Aorta (tissue), 5 donors: ENCODE measurements around the gene PARP12. TPM values are rescaled to one million over a fixed set of nuclear protein-coding genes. Genes with fewer than 3 reads are reported as not detected.

ENCODE experiments used
- ATAC-seq: fragments of 200-7000 bp; cut with Tn5 transposase; one replicate; pipeline ENCODE4 v1.9.1; 2022; ENCODE audit warnings: moderate library complexity; ENCODE audit not compliant: low FRiP score
- DNase-seq, 2 donors: peaks; one replicate each; pipeline ENCODE4 v3.0.0-alpha.2; 2020
- H3K27ac ChIP-seq, 2 donors: one replicate each; pipeline ENCODE4 v1.5.1; 2013; ENCODE audit warnings: low read length in 2 of 2, mild to moderate bottlenecking in 2 of 2, moderate library complexity in 2 of 2, control low read depth in 1 of 2, inconsistent platforms in 1 of 2, low read depth in 1 of 2
- H3K27me3 ChIP-seq, 2 donors: one replicate each; pipeline ENCODE4 v1.6.1; 2013; ENCODE audit warnings: control low read depth in 1 of 2, low read length in 1 of 2, mild to moderate bottlenecking in 1 of 2, moderate library complexity in 1 of 2; ENCODE audit not compliant: insufficient read depth in 2 of 2, control insufficient read depth in 1 of 2
- H3K36me3 ChIP-seq, 2 donors: one replicate each; pipeline ENCODE4 v1.6.1; 2013; ENCODE audit warnings: control low read depth in 1 of 2, low read length in 1 of 2, mild to moderate bottlenecking in 1 of 2; ENCODE audit not compliant: insufficient read depth in 2 of 2, control insufficient read depth in 1 of 2
- H3K4me1 ChIP-seq, 2 donors: one replicate each; pipeline ENCODE4 v1.6.1; 2013; ENCODE audit warnings: low read length in 2 of 2, control low read depth in 1 of 2, mild to moderate bottlenecking in 1 of 2, moderate library complexity in 1 of 2; ENCODE audit not compliant: insufficient read depth in 2 of 2, control insufficient read depth in 1 of 2
- H3K4me3 ChIP-seq, 2 donors: one replicate each; pipeline ENCODE4 v1.5.1; 2013; ENCODE audit warnings: low read length in 2 of 2, control low read depth in 1 of 2, mild to moderate bottlenecking in 1 of 2
- H3K9me3 ChIP-seq: one replicate; pipeline ENCODE4 v1.6.1; 2013; ENCODE audit warnings: mild to moderate bottlenecking, low read length; ENCODE audit not compliant: control insufficient read depth
- WGBS, 2 donors: extraction: QIAGEN DNeasy Blood & Tissue Kit; methylation state at CpG; one replicate each; pipeline ENCODE4 v1.1.7; 2013; 5-methylcytosine and 5-hydroxymethylcytosine counted together
- intact Hi-C, 2 donors: fragments of 100-400 bp; cut with DNase I; formaldehyde crosslinking; loops; one replicate each; pipeline versions ENCODE4 v1.14.2 to v1.15.0; 2022
- polyA plus RNA-seq, 2 donors: library from polyadenylated mRNA; stranded (reverse); fragments of 200-250 nt; gene quantifications; one replicate each; pipeline ENCODE4 v1.2.3, GENCODE V29; 2013
- total RNA-seq, 2 donors: library from RNA; stranded (reverse); fragmentation: NEBNext Ultra II Directional; extraction: Animal tissue kit (Norgen Biotek cat#: 25700); gene quantifications; one replicate each; pipeline ENCODE4 v1.2.1, GENCODE V29; 2021
- donor health status: healthy with polysubstance abuse.
- donor health status: Bipolar disorder and iron deficiency.
- donor health status: DM: no; HTN: no; CAD: no.
- donor health status: DM: no; HTN: no; CAD: no.
- donor health status: DM: yes; HTN: yes; CAD: no.

The PARP12 gene
- total and polyA plus RNA-seq, 4 donors = 14.7 to 43.5 (median 39.8) TPM

DNA sequence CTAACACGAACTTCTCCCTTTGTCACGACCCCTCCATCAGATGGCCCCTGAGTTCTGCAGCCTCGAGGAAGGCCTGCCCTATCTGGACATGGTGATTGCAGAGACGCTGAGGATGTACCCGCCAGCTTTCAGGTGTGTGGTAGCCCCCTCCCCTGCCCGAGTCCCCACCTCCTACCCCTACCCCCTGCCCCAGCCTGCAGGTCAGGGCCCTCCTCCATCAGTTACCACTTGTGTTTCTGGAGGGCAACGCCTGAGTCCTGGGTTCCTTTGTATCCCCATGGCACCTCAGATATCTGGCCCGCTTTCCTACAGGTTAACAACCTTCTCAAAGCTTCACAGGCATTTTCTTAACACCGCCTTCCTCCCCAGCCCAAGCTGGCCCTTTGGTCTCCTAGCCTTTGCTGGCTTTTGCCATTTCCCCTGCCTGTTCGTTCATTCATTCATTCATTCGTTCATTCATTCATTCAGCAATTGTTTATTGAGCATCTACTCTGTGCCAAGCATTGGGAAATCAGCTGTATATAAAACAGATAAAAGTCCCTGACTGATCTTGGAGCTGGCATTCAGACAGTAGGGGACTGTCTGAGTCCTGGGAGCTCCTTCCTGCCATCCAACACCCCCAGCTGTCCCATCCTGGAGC is 55.6 kb downstream of the PARP12 start:
- DNase-seq (no peak), ATAC-seq (no peak)
- Histone ChIP-seq H3K4me3 (no peak overlapping the region), H3K27me3 (no peaks in the 10 kb centered on the region), H3K27ac (no peak overlapping the region), H3K36me3 (no peaks in the 10 kb centered on the region), H3K4me1 (no peaks in the 10 kb centered on the region), H3K9me3 (no peaks in the 10 kb centered on the region)
- intact Hi-C loops = no loop called here
- 93 to 94% methylated on average over 11 of the region's 11 CpGs for WGBS, 2 donors

GRCh38 chr7:140006600-140006999 is 56.2 kb downstream of the PARP12 start:
- intact Hi-C loops = no loop called here
- no peaks in the 10 kb centered on the region for H3K4me1 ChIP-seq
- H3K36me3 ChIP-seq = no peaks in the 10 kb centered on the region
- H3K4me3 ChIP-seq = no peak overlapping the region
- H3K27ac ChIP-seq = no peak overlapping the region
- ATAC-seq (no peak), DNase-seq (no peak)
- WGBS, 2 donors = 97 to 99% methylated on average over 10 of the region's 10 CpGs
- H3K27me3 ChIP-seq = no peaks in the 10 kb centered on the region
- H3K9me3 ChIP-seq = no peaks in the 10 kb centered on the region

DNA sequence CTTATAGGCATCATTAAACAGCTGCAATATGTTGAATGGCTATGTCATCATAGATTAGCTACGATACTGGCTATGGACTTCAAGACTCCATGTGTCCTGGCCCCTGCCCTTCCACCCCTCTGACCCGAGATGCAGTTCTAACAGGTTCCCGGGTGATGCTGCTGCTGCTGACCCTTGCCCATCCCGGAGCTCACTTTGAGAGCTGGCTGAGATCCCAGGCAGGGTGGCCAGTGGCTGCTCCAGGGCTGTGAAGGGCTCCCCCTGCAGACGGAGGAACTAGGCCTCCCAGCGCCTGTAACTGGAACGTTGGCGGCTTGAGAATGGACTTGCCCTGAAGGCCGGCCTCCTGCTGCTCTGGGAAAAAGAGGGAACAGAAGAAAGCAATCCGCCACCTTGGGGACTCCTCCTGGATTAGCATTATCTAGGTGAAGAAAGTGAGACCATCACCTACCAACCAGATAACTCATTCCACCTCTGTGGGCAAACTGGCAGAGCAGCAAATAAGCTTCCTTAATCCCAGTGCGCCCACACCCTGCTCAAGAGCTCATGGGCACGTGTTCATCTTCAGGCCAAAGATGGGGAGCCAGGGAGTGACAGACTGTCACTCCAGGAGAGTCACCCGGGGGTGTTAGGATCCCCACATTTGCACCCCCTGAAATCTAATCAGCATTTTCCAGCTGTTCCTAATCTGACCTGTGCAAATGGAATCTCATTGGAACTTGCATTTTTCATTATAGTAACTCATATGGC is 56.8 kb downstream of the PARP12 start:
- Histone ChIP-seq H3K27me3 (no peaks in the 10 kb centered on the region), H3K36me3 (no peaks in the 10 kb centered on the region), H3K9me3 (no peaks in the 10 kb centered on the region), H3K4me1 (no peaks in the 10 kb centered on the region), H3K27ac (no peak overlapping the region), H3K4me3 (no peak overlapping the region)
- no peak for DNase-seq
- WGBS, 2 donors = 58% methylated on average over 13 of the region's 13 CpGs
- intact Hi-C loops = no loop called here
- ATAC-seq = no peak

GRCh38 chr7:140005341-140005740 is 57.4 kb downstream of the PARP12 start:
- intact Hi-C loops = no loop called here
- no peak overlapping the region for H3K4me3 ChIP-seq
- no peaks in the 10 kb centered on the region for H3K27me3 ChIP-seq
- 54 to 64% methylated on average over 7 of the region's 7 CpGs for WGBS, 2 donors
- no peaks in the 10 kb centered on the region for H3K9me3 ChIP-seq
- no peak overlapping the region for H3K27ac ChIP-seq
- DNase-seq (no peak), ATAC-seq (no peak)
- H3K4me1 ChIP-seq = no peaks in the 10 kb centered on the region
- no peaks in the 10 kb centered on the region for H3K36me3 ChIP-seq

DNA sequence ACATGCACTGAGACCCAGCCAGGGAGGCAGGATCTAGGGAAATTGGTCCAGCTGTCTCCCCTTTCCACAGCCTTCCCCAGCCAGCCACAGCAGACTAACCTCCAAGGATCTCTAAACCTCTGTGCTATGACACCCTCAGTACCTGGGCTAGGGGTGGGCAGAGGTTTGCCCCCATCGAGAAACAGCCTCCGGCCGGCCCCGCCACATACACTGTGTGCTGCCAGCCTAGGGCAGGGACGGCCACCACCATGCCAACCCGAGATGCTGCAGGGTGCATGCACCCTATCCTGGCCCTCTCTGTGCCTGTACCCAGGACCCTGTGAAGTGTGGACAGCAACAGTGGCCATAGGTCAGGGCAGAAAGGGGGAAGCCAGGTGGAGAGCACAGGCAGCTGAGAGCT is 58.1 kb downstream of the PARP12 start:
- 97% methylated on average over 6 of the region's 6 CpGs for WGBS, 2 donors
- no peaks in the 10 kb centered on the region for H3K27me3 ChIP-seq
- H3K9me3 ChIP-seq = no peaks in the 10 kb centered on the region
- H3K27ac ChIP-seq = no peak overlapping the region
- no peak for DNase-seq
- intact Hi-C loops = loop anchor here (5.0 kb wide), 6 partner anchors 227 to 507 kb away; partner anchors contain the start of gene HIPK2 (in 1 of the 2)
- H3K4me1 ChIP-seq = no peaks in the 10 kb centered on the region
- H3K4me3 ChIP-seq = no peak overlapping the region
- H3K36me3 ChIP-seq = no peaks in the 10 kb centered on the region
- no peak for ATAC-seq

GRCh38 chr7:140003913-140004382 is 58.8 kb downstream of the PARP12 start:
- ATAC-seq (no peak), DNase-seq (no peak)
- no peaks in the 10 kb centered on the region for H3K36me3 ChIP-seq
- H3K4me3 ChIP-seq = no peak overlapping the region
- no peak overlapping the region for H3K27ac ChIP-seq
- H3K4me1 ChIP-seq = no peaks in the 10 kb centered on the region
- no peaks in the 10 kb centered on the region for H3K27me3 ChIP-seq
- no peaks in the 10 kb centered on the region for H3K9me3 ChIP-seq
- WGBS, 2 donors = 72 to 78% methylated on average over 9 of the region's 9 CpGs
- intact Hi-C loops = loop anchor here (5.0 kb wide), 6 partner anchors 227 to 507 kb away; partner anchors contain the start of gene HIPK2 (in 1 of the 2)

DNA sequence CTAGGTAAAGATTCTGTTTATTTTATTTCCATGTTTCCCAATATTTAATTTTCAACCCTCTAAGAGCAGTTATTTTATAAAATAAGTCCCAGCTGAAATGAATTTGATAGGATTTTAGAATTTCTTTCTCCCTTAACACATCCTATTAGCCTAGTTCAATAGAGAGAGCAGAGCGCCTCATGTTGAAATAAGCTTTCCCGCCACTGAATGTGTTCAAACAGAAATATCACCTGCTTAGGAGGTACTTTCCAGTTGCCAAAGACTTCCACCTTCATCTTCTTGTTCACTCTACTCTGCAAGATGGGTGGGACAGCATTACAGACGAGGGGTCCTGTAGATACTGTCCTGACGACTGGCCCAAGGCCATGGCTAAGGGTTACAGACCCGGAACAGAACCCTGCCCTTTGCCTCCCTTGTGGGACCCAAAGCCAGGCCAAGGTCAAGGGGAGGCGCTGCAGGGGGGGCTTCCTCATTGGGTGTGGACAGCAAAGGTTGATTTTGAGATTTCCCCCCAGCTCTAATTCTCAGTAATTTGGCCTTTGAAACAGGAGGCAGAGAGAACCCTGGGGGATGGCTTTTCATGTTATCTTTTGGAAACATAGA is 62.0 kb downstream of the PARP12 start:
- H3K9me3 ChIP-seq = no peaks in the 10 kb centered on the region
- H3K4me1 ChIP-seq = no peaks in the 10 kb centered on the region
- no peak overlapping the region for H3K4me3 ChIP-seq
- DNase-seq (no peak), ATAC-seq (no peak)
- intact Hi-C loops = loop anchor here (5.0 kb wide), 6 partner anchors 223 to 503 kb away; partner anchors contain the start of gene HIPK2 (in 1 of the 2)
- H3K27me3 ChIP-seq = no peaks in the 10 kb centered on the region
- H3K36me3 ChIP-seq = no peaks in the 10 kb centered on the region
- WGBS, 2 donors = 92 to 93% methylated on average over 6 of the region's 6 CpGs
- no peak overlapping the region for H3K27ac ChIP-seq

- no peak for ATAC-seq
- no peaks in the 10 kb centered on the region for H3K27me3 ChIP-seq
- WGBS, 2 donors = 91 to 94% methylated on average over 6 of the region's 6 CpGs
- intact Hi-C loops = loop anchor here in 1 of 2 donors (10.0 kb wide), 1 partner anchor 215 kb away; no protein-coding TSS in a partner anchor
- no peak overlapping the region for H3K4me3 ChIP-seq
- H3K27ac ChIP-seq = no peak overlapping the region
- H3K9me3 ChIP-seq = no peaks in the 10 kb centered on the region
- no peak for DNase-seq
- H3K4me1 ChIP-seq = no peaks in the 10 kb centered on the region
- H3K36me3 ChIP-seq = no peaks in the 10 kb centered on the region
Measured at GRCh38 chr7:139999516-139999915, 63.2 kb downstream of the PARP12 start.
